MM.1S (cell line): Measurements from ENCODE around the gene PASK.

ENCODE experiments used
- CTCF ChIP-seq: fragments of 300-600 bp; sonication (generic); IDR thresholded peaks from 2 replicates; pipeline ENCODE4 v1.5.1; 2016; ENCODE audit warnings: antibody characterized with exemption, low read length, mixed read lengths
- EZH2 ChIP-seq: fragments of 300-600 bp; sonication (generic); optimal IDR thresholded peaks from 2 replicates; pipeline ENCODE3; 2017; ENCODE audit warnings: low read depth, mild to moderate bottlenecking, antibody characterized with exemption, low read length, mixed read lengths
- EZH2phosphoT487 ChIP-seq: fragments of 300-600 bp; sonication (generic); IDR thresholded peaks from 2 replicates; pipeline ENCODE4 v1.6.1; 2018; ENCODE audit warnings: antibody characterized with exemption, low read length

- TF ChIP-seq CTCF (no peak), EZH2 (no peak), EZH2phosphoT487 (no peak)
These were observed 2.8 kb upstream of the PASK start for GRCh38 chr2:241151934-241152660.
